Sigmoid colon (tissue), 4 donors: ENCODE results near the gene PRPS2.

Experiments used
- EP300 ChIP-seq, 4 donors: sonication (generic); formaldehyde crosslinking; IDR thresholded peaks; one replicate each; pipeline ENCODE4 v1.6.1; 2017; ENCODE audit warnings: antibody characterized with exemption in 4 of 4
- POLR2A ChIP-seq, 2 donors: fragments of 450-650 bp; IDR thresholded peaks; one replicate each; pipeline ENCODE4 v1.6.1; 2016; ENCODE audit warnings: antibody characterized with exemption in 2 of 2, mild to moderate bottlenecking in 2 of 2, moderate library complexity in 2 of 2
- POLR2AphosphoS5 ChIP-seq, 4 donors: sonication (generic); formaldehyde crosslinking; IDR thresholded peaks; one replicate each; pipeline ENCODE4 v1.6.1; 2017; ENCODE audit warnings: antibody characterized with exemption in 4 of 4
- TF ChIP-seq, protein P1 (sequence below), 4 experiments: fragments of 450-650 bp in 3 of 4; fragments of 200-600 bp in 1 of 4; IDR thresholded peaks; one replicate each; pipeline ENCODE4 v1.5.1; 2016 to 2019; ENCODE audit warnings: antibody characterized with exemption in 4 of 4, mild to moderate bottlenecking in 3 of 4, moderate library complexity in 2 of 4

GRCh38 chrX:12825801-12826200 lies 34.6 kb downstream of the PRPS2 start:
- TF ChIP-seq, protein P1, sequence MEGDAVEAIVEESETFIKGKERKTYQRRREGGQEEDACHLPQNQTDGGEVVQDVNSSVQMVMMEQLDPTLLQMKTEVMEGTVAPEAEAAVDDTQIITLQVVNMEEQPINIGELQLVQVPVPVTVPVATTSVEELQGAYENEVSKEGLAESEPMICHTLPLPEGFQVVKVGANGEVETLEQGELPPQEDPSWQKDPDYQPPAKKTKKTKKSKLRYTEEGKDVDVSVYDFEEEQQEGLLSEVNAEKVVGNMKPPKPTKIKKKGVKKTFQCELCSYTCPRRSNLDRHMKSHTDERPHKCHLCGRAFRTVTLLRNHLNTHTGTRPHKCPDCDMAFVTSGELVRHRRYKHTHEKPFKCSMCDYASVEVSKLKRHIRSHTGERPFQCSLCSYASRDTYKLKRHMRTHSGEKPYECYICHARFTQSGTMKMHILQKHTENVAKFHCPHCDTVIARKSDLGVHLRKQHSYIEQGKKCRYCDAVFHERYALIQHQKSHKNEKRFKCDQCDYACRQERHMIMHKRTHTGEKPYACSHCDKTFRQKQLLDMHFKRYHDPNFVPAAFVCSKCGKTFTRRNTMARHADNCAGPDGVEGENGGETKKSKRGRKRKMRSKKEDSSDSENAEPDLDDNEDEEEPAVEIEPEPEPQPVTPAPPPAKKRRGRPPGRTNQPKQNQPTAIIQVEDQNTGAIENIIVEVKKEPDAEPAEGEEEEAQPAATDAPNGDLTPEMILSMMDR (IDR thresholded peaks at IDR 0.05), result no peak
- TF ChIP-seq POLR2AphosphoS5 (IDR thresholded peaks at IDR 0.05) (no peak), POLR2A (IDR thresholded peaks at IDR 0.05) (no peak), EP300 (IDR thresholded peaks at IDR 0.05) (no peak)
